Esophagus muscularis mucosa (tissue), 3 donors: ENCODE results near the gene CCNG2.

Experiments used
- POLR2A ChIP-seq: fragments of 450-650 bp; IDR thresholded peaks from one replicate; pipeline ENCODE4 v1.6.1; 2017; ENCODE audit warnings: antibody characterized with exemption, moderate library complexity, mild to moderate bottlenecking, low read depth
- TF ChIP-seq, protein P1 (sequence below), 3 experiments: fragments of 200-600 bp in 2 of 3; fragments of 450-650 bp in 1 of 3; sonication (generic) in 2 of 3; IDR thresholded peaks; one replicate each; pipeline ENCODE4 v1.5.1; 2017 to 2019; ENCODE audit warnings: antibody characterized with exemption in 3 of 3, mild to moderate bottlenecking in 2 of 3, moderate library complexity in 1 of 3

DNA sequence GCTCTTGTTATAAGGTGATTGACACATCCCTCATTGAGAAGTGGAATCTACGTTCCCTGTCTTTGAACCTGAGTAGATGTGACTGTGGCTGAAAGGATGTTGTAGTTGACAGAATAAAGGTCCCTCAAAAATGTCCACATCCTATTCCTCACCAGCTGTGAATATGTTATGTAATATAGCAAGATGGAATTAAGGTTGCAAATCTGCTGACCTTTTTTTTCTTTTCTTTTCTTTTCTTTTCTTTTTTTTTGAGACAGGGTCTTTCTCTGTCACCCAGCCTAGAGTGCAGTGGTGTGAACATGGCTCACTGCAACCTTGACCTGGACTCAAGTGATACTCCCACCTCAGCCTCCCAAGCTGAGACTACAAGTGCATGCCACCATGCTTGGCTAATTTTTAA is 7.2 kb upstream of the CCNG2 start:
- TF ChIP-seq, protein P1, sequence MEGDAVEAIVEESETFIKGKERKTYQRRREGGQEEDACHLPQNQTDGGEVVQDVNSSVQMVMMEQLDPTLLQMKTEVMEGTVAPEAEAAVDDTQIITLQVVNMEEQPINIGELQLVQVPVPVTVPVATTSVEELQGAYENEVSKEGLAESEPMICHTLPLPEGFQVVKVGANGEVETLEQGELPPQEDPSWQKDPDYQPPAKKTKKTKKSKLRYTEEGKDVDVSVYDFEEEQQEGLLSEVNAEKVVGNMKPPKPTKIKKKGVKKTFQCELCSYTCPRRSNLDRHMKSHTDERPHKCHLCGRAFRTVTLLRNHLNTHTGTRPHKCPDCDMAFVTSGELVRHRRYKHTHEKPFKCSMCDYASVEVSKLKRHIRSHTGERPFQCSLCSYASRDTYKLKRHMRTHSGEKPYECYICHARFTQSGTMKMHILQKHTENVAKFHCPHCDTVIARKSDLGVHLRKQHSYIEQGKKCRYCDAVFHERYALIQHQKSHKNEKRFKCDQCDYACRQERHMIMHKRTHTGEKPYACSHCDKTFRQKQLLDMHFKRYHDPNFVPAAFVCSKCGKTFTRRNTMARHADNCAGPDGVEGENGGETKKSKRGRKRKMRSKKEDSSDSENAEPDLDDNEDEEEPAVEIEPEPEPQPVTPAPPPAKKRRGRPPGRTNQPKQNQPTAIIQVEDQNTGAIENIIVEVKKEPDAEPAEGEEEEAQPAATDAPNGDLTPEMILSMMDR (IDR thresholded peaks at IDR 0.05): no peak
- no peak for TF ChIP-seq POLR2A
